Measurements from ENCODE around the gene IMPACT. TPM values are rescaled to one million over a fixed set of nuclear protein-coding genes. Genes with fewer than 3 reads are reported as not detected.

Gene IMPACT
- total and polyA plus RNA-seq, 2 donors (not counting 1 experiment from before 2014, with no cell fraction given), result 5.0 to 11.1 TPM

DNA sequence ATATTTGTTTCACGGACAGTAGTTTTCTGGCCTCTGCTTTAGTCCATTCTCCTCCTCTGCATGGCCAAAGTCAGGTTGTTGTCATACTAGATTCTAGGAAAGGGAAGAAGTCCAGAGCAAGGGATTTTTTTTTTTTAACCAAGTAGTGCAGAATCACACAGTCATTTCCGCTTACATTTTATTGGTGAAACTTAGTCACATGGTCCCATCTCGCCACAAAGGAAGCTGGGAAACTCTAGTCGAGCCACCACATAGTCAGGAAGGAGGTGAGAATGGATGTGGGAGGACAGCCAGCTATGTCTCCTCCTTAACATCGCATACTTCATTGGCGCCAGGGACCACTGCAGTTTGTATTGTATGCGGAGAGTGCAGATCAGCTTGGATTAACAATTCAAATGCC is 44.3 kb downstream of the IMPACT start:
- POLR2A ChIA-PET, result no interaction called here
- Mint-ChIP-seq H3K4me1 (no peaks in the 10 kb centered on the region), H3K27me3 (peaks cover 3% of the 10 kb centered on the region), H3K27ac (no peak overlapping the region), H3K9me3 (ENCODE audit: insufficient read depth) (no peaks in the 10 kb centered on the region), H3K4me3 (no peak overlapping the region)
- Histone ChIP-seq H3K36me3 (replicated peaks in 1 of 2; ENCODE audit: control extremely low read depth in 1 of 2, control insufficient read depth in 1 of 2, extremely low read depth in 1 of 2, insufficient read depth in 2 of 2, low read length in 1 of 2) (no peaks in the 10 kb centered on the region), H3K4me3 (ENCODE audit: control extremely low read depth in 1 of 5, extremely low read depth in 1 of 5, insufficient read depth in 1 of 5, low read depth in 2 of 5, low read length in 4 of 5) (no peak overlapping the region), H3K9ac (ENCODE audit: low read length) (no peak overlapping the region), H4K20me1 (ENCODE audit: control insufficient read depth, insufficient read depth, low read length, poor library complexity, severe bottlenecking) (no peaks in the 10 kb centered on the region), H3K27me3 (replicated peaks in 1 of 4; ENCODE audit: control extremely low read depth in 1 of 4, control insufficient read depth in 3 of 4, insufficient read depth in 4 of 4, low read length in 3 of 4) (no peaks in the 10 kb centered on the region), H3K27ac (ENCODE audit: low read length in 2 of 2) (no peak overlapping the region), H3K4me1 (ENCODE audit: control insufficient read depth in 2 of 2, insufficient read depth in 2 of 2, low read length in 2 of 2) (no peaks in the 10 kb centered on the region), H3K4me2 (replicated peaks; ENCODE audit: low read depth, low read length, poor library complexity, severe bottlenecking) (no peak overlapping the region), H3K79me2 (ENCODE audit: control insufficient read depth, insufficient read depth, low read length) (no peaks in the 10 kb centered on the region), H2AFZ (ENCODE audit: insufficient read depth, low read depth, low read length, poor library complexity, severe bottlenecking) (no peak overlapping the region), H3K9me3 (ENCODE audit: control extremely low read depth in 1 of 3, control insufficient read depth in 2 of 3, insufficient read depth in 1 of 3, low read length in 2 of 3) (peaks cover 0 to 1% (median 0%) of the 10 kb centered on the region in 3 donors)
- no CpG with 5 or more reads among the region's 7 CpGs for WGBS (ENCODE audit: insufficient coverage)
- ATAC-seq (ENCODE audit: low read depth) (no peak), DNase-seq (no peak)
- CTCF ChIA-PET, result no interaction called here
- intact Hi-C loops (cut with micrococcal nuclease), result no loop called here
- no peak for TF ChIP-seq EZH2 (IDR thresholded peaks at IDR 0.05; ENCODE audit: borderline replicate concordance, insufficient read depth, low read depth, low read length, poor library complexity, severe bottlenecking)
- TF ChIP-seq, protein P1, sequence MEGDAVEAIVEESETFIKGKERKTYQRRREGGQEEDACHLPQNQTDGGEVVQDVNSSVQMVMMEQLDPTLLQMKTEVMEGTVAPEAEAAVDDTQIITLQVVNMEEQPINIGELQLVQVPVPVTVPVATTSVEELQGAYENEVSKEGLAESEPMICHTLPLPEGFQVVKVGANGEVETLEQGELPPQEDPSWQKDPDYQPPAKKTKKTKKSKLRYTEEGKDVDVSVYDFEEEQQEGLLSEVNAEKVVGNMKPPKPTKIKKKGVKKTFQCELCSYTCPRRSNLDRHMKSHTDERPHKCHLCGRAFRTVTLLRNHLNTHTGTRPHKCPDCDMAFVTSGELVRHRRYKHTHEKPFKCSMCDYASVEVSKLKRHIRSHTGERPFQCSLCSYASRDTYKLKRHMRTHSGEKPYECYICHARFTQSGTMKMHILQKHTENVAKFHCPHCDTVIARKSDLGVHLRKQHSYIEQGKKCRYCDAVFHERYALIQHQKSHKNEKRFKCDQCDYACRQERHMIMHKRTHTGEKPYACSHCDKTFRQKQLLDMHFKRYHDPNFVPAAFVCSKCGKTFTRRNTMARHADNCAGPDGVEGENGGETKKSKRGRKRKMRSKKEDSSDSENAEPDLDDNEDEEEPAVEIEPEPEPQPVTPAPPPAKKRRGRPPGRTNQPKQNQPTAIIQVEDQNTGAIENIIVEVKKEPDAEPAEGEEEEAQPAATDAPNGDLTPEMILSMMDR (IDR thresholded peaks at IDR 0.05), result no peak

- intact Hi-C loops (cut with micrococcal nuclease), result no loop called here
- POLR2A ChIA-PET, result no interaction called here
- Histone ChIP-seq H3K27me3 (replicated peaks in 1 of 4; ENCODE audit: control extremely low read depth in 1 of 4, control insufficient read depth in 3 of 4, insufficient read depth in 4 of 4, low read length in 3 of 4) (no peaks in the 10 kb centered on the region), H3K4me1 (ENCODE audit: control insufficient read depth in 2 of 2, insufficient read depth in 2 of 2, low read length in 2 of 2) (no peaks in the 10 kb centered on the region), H3K9me3 (ENCODE audit: control extremely low read depth in 1 of 3, control insufficient read depth in 2 of 3, insufficient read depth in 1 of 3, low read length in 2 of 3) (no peaks in the 10 kb centered on the region), H3K4me2 (replicated peaks; ENCODE audit: low read depth, low read length, poor library complexity, severe bottlenecking) (no peak overlapping the region), H3K36me3 (replicated peaks in 1 of 2; ENCODE audit: control extremely low read depth in 1 of 2, control insufficient read depth in 1 of 2, extremely low read depth in 1 of 2, insufficient read depth in 2 of 2, low read length in 1 of 2) (no peaks in the 10 kb centered on the region), H3K9ac (ENCODE audit: low read length) (no peak overlapping the region), H2AFZ (ENCODE audit: insufficient read depth, low read depth, low read length, poor library complexity, severe bottlenecking) (no peak overlapping the region), H3K27ac (ENCODE audit: low read length in 2 of 2) (no peak overlapping the region), H4K20me1 (ENCODE audit: control insufficient read depth, insufficient read depth, low read length, poor library complexity, severe bottlenecking) (no peaks in the 10 kb centered on the region), H3K79me2 (ENCODE audit: control insufficient read depth, insufficient read depth, low read length) (no peaks in the 10 kb centered on the region), H3K4me3 (ENCODE audit: control extremely low read depth in 1 of 5, extremely low read depth in 1 of 5, insufficient read depth in 1 of 5, low read depth in 2 of 5, low read length in 4 of 5) (no peak overlapping the region)
- no peak for TF ChIP-seq EZH2 (IDR thresholded peaks at IDR 0.05; ENCODE audit: borderline replicate concordance, insufficient read depth, low read depth, low read length, poor library complexity, severe bottlenecking)
- TF ChIP-seq, protein P1 (IDR thresholded peaks at IDR 0.05), result no peak
- no peak overlapping the region for H3K27ac Mint-ChIP-seq
- H3K27me3 Mint-ChIP-seq, result no peaks in the 10 kb centered on the region
- no peaks in the 10 kb centered on the region for H3K9me3 Mint-ChIP-seq (ENCODE audit: insufficient read depth)
- WGBS (ENCODE audit: insufficient coverage), result 97% methylated on average over 2 of the region's 5 CpGs
- CTCF ChIA-PET, result interaction anchor here (0.6 kb wide), 1 partner anchor 16 kb away, joined by 3 read pairs; no protein-coding TSS in a partner anchor
- DNase-seq (no peak), ATAC-seq (ENCODE audit: low read depth) (no peak)
- no peak overlapping the region for H3K4me3 Mint-ChIP-seq
- H3K4me1 Mint-ChIP-seq, result no peaks in the 10 kb centered on the region
Observed at GRCh38 chr18:24472591-24472990, 46.1 kb downstream of the IMPACT start.
